ENCODE results near the gene EHBP1.
"Not testable (repeated sequence)": the region's sequence is repeated elsewhere in the genome, so short reads cannot be mapped to it uniquely, and the experiment has no call there.

EHBP1 gene

GRCh38 chr2:63074399-63074798, 368.9 kb downstream of the EHBP1 start:
- not testable (repeated sequence) for H3K27ac Mint-ChIP-seq; DNase-seq (ENCODE audit: low spot score); H3K9me3 Mint-ChIP-seq; H3K36me3 Mint-ChIP-seq (ENCODE audit: low read depth); H3K4me1 Mint-ChIP-seq (ENCODE audit: low read depth); H3K27me3 Mint-ChIP-seq (ENCODE audit: low read depth); H3K4me3 Mint-ChIP-seq

GRCh38 chr2:63078852-63079606, 373.5 kb downstream of the EHBP1 start:
- no peak overlapping the region for H3K27ac Mint-ChIP-seq
- no peaks in the 10 kb centered on the region for H3K4me1 Mint-ChIP-seq (ENCODE audit: low read depth)
- no peaks in the 10 kb centered on the region for H3K9me3 Mint-ChIP-seq
- DNase-seq (ENCODE audit: low spot score) = no peak
- H3K27me3 Mint-ChIP-seq (ENCODE audit: low read depth) = peaks cover 5% of the 10 kb centered on the region
- no peak overlapping the region for H3K4me3 Mint-ChIP-seq
- H3K36me3 Mint-ChIP-seq (ENCODE audit: low read depth) = no peaks in the 10 kb centered on the region

GRCh38 chr2:63081404-63081803, 375.9 kb downstream of the EHBP1 start:
- Mint-ChIP-seq H3K9me3 (no peaks in the 10 kb centered on the region), H3K27me3 (ENCODE audit: low read depth) (peaks cover 7% of the 10 kb centered on the region), H3K4me1 (ENCODE audit: low read depth) (no peaks in the 10 kb centered on the region), H3K36me3 (ENCODE audit: low read depth) (no peaks in the 10 kb centered on the region), H3K27ac (no peak overlapping the region), H3K4me3 (no peak overlapping the region)
- no peak for DNase-seq (ENCODE audit: low spot score)

- no peaks in the 10 kb centered on the region for H3K4me1 Mint-ChIP-seq (ENCODE audit: low read depth)
- no peak overlapping the region for H3K4me3 Mint-ChIP-seq
- H3K27ac Mint-ChIP-seq = no peak overlapping the region
- no peaks in the 10 kb centered on the region for H3K36me3 Mint-ChIP-seq (ENCODE audit: low read depth)
- peaks cover 7% of the 10 kb centered on the region for H3K27me3 Mint-ChIP-seq (ENCODE audit: low read depth)
- H3K9me3 Mint-ChIP-seq = no peaks in the 10 kb centered on the region
- no peak for DNase-seq (ENCODE audit: low spot score)
Measured at GRCh38 chr2:63086687-63087086, 381.2 kb downstream of the EHBP1 start.

- H3K9me3 Mint-ChIP-seq = no peaks in the 10 kb centered on the region
- no peaks in the 10 kb centered on the region for H3K27me3 Mint-ChIP-seq (ENCODE audit: low read depth)
- H3K4me3 Mint-ChIP-seq = no peak overlapping the region
- no peak for DNase-seq (ENCODE audit: low spot score)
- no peaks in the 10 kb centered on the region for H3K4me1 Mint-ChIP-seq (ENCODE audit: low read depth)
- no peak overlapping the region for H3K27ac Mint-ChIP-seq
- no peaks in the 10 kb centered on the region for H3K36me3 Mint-ChIP-seq (ENCODE audit: low read depth)
Measured at GRCh38 chr2:63092401-63092800, 386.9 kb downstream of the EHBP1 start.

GRCh38 chr2:63092857-63093256, 387.3 kb downstream of the EHBP1 start:
- Mint-ChIP-seq H3K27ac (no peak overlapping the region), H3K4me3 (no peak overlapping the region), H3K27me3 (ENCODE audit: low read depth) (no peaks in the 10 kb centered on the region)

GRCh38 chr2:63093502-63093901, 388.0 kb downstream of the EHBP1 start:
- Mint-ChIP-seq H3K9me3 (no peaks in the 10 kb centered on the region), H3K27me3 (ENCODE audit: low read depth) (no peaks in the 10 kb centered on the region), H3K27ac (no peak overlapping the region), H3K36me3 (ENCODE audit: low read depth) (no peaks in the 10 kb centered on the region), H3K4me1 (ENCODE audit: low read depth) (no peaks in the 10 kb centered on the region), H3K4me3 (no peak overlapping the region)
- no peak for DNase-seq (ENCODE audit: low spot score)

More at GRCh38 chr2:63092857-63093256, 387.3 kb downstream of the EHBP1 start:
- H3K9me3 Mint-ChIP-seq = no peaks in the 10 kb centered on the region
- no peaks in the 10 kb centered on the region for H3K36me3 Mint-ChIP-seq (ENCODE audit: low read depth)
- DNase-seq (ENCODE audit: low spot score) = no peak
- H3K4me1 Mint-ChIP-seq (ENCODE audit: low read depth) = no peaks in the 10 kb centered on the region

Data from T-helper 2 cell treated with Interferon-gamma antibody and Interleukin-4, amounts not matched to agents 5 μg/mL and 100 μg/mL, for 36 hours (primary cell).